K562 (cell line): ENCODE measurements around the gene RALA. TPM values are rescaled to one million over a fixed set of nuclear protein-coding genes. Genes with fewer than 3 reads are reported as not detected.

Experiments
- ATAC-seq: fragments of 200-7000 bp; cut with Tn5 transposase; 3 replicates; pipeline ENCODE4 v1.9.1; 2020; ENCODE audit warnings: moderate library complexity
- BruUV-seq: library from RNA; stranded (reverse); fragments of 400-500 nt; replicated peaks from 2 replicates; lab custom pipeline; 2021; lab: Mats Ljungman, UMichigan
- CTCF ChIA-PET: fragments of 300-600 bp; formaldehyde crosslinking; extraction: SDS; loops from one replicate; lab custom pipeline; 2021; ENCODE audit warnings: low intra/inter-chr PET ratio; lab: Yijun Ruan, JAX
- POLR2A ChIA-PET: fragments of 300-600, 350-650 bp; sonication (Branson Sonifier 250); formaldehyde crosslinking; extraction: SDS; loops from one replicate; lab custom pipeline; 2021; ENCODE audit warnings: antibody characterized with exemption, inconsistent platforms; lab: Yijun Ruan, JAX
- DNase-seq, 4 experiments: peaks; one replicate each; pipeline versions ENCODE4 v3.0.0 to v3.0.0-alpha.2; 2011 to 2018; ENCODE audit warnings: low spot score in 3 of 4, mixed read lengths in 3 of 4; ENCODE audit errors: extremely low read depth in 1 of 4
- FAIRE-seq: peaks from 2 replicates; lab custom pipeline; 2011; peaks lifted over from hg19 to GRCh38; lab: Jason Lieb, UNC
- H2AFZ ChIP-seq: 2 replicates; pipeline ENCODE4 v1.6.0; 2011; ENCODE audit warnings: low read depth, low read length, control low read depth, inconsistent platforms
- H3K27ac ChIP-seq: fragments of 200-600 bp; 3 replicates; pipeline ENCODE4 v1.8.0; 2011; ENCODE audit warnings: low read depth, mild to moderate bottlenecking, control low read depth, inconsistent platforms, low read length, moderate library complexity, mixed read lengths; ENCODE audit errors: extremely low read depth
- H3K27me3 ChIP-seq, 2 experiments: fragments of 300-600 bp in 1 of 2; 2 replicates in 1 of 2; 3 replicates in 1 of 2; pipeline versions ENCODE4 v1.6.0 to v1.8.0; 2011; ENCODE audit warnings: inconsistent platforms in 2 of 2, low read length in 2 of 2, mild to moderate bottlenecking in 1 of 2, mixed read lengths in 1 of 2, moderate library complexity in 1 of 2; ENCODE audit not compliant: control insufficient read depth in 2 of 2, insufficient read depth in 2 of 2
- H3K36me3 ChIP-seq: fragments of 300-600 bp; 3 replicates; pipeline ENCODE4 v1.8.0; 2011; ENCODE audit warnings: mild to moderate bottlenecking, low read length, inconsistent platforms; ENCODE audit not compliant: control insufficient read depth, insufficient read depth
- H3K4me1 ChIP-seq, 2 experiments: fragments of 200-600 bp in 1 of 2; replicated peaks in 1 of 2; 2 replicates in 1 of 2; 3 replicates in 1 of 2; pipeline versions ENCODE4 v1.5.1 to v1.8.0; 2011; ENCODE audit warnings: inconsistent platforms in 2 of 2, low read length in 2 of 2, mild to moderate bottlenecking in 1 of 2, mixed read lengths in 1 of 2, moderate library complexity in 1 of 2; ENCODE audit not compliant: control insufficient read depth in 2 of 2, insufficient read depth in 2 of 2
- H3K4me2 ChIP-seq: 2 replicates; pipeline ENCODE4 v1.6.1; 2011; ENCODE audit warnings: low read length, control low read depth, inconsistent platforms, mixed read lengths; ENCODE audit not compliant: insufficient read depth
- H3K4me3 ChIP-seq: fragments of 200-600 bp; sonication (generic), shearing (Covaris generic); 2 replicates; pipeline ENCODE4 v1.5.1; 2016; ENCODE audit warnings: control low read depth, inconsistent platforms
- H3K79me2 ChIP-seq: fragments of 200-600 bp; 3 replicates; pipeline ENCODE4 v1.8.0; 2011; ENCODE audit warnings: low read length, inconsistent platforms; ENCODE audit not compliant: control insufficient read depth, insufficient read depth
- H3K9ac ChIP-seq, 2 experiments: 2 replicates each; pipeline versions ENCODE4 v1.6.0 to v1.6.1; 2011; ENCODE audit warnings: low read depth in 2 of 2, low read length in 2 of 2, control low read depth in 1 of 2, inconsistent platforms in 1 of 2, mild to moderate bottlenecking in 1 of 2, mixed read lengths in 1 of 2; ENCODE audit not compliant: insufficient read depth in 1 of 2
- H3K9me1 ChIP-seq: one replicate; pipeline ENCODE4 v1.6.0; 2011; ENCODE audit warnings: inconsistent platforms, mild to moderate bottlenecking, low read length, moderate library complexity; ENCODE audit not compliant: control insufficient read depth, insufficient read depth
- H3K9me3 ChIP-seq: replicated peaks from 2 replicates; pipeline ENCODE4 v1.5.1; 2011; ENCODE audit warnings: low read depth, low read length, inconsistent platforms; ENCODE audit not compliant: control insufficient read depth, insufficient read depth
- H4K20me1 ChIP-seq: replicated peaks from 2 replicates; pipeline ENCODE4 v1.6.1; 2011; ENCODE audit warnings: low read length, inconsistent platforms, mixed read lengths; ENCODE audit not compliant: control insufficient read depth, insufficient read depth
- CBFA2T2 ChIP-seq: fragments of 450-650 bp; conservative IDR thresholded peaks from 2 replicates; pipeline ENCODE4 v1.6.1; 2017; ENCODE audit warnings: mild to moderate bottlenecking
- CTCFL ChIP-seq: IDR thresholded peaks from 2 replicates; pipeline ENCODE4 v1.6.1; 2011; ENCODE audit warnings: borderline replicate concordance, low read depth, mild to moderate bottlenecking, moderate library complexity, low read length; ENCODE audit not compliant: insufficient read depth, poor library complexity, severe bottlenecking
- ELK1 ChIP-seq: sonication (generic); formaldehyde crosslinking; IDR thresholded peaks from 2 replicates; pipeline ENCODE4 v1.8.1; 2022; ENCODE audit warnings: missing genetic modification reagents
- TCF15 ChIP-seq: fragments of 250-450 bp; sonication (Bioruptor Pico); IDR thresholded peaks from 2 replicates; pipeline ENCODE4 v1.8.0; 2022; ENCODE audit warnings: moderate library complexity, mild to moderate bottlenecking, inconsistent platforms
- TCF3 ChIP-seq: sonication (generic); formaldehyde crosslinking; IDR thresholded peaks from 2 replicates; pipeline ENCODE4 v1.4.0; 2020; ENCODE audit warnings: mild to moderate bottlenecking, missing genetic modification reagents
- WGBS: fragments of 100-300 bp; shearing (Covaris generic); methylation state at CpG from one replicate; pipeline ENCODE4 v1.1.6; 2016; ENCODE audit warnings: low coverage, mixed read lengths; ENCODE audit not compliant: insufficient coverage; ENCODE audit errors: missing lambda C conversion rate; 5-methylcytosine and 5-hydroxymethylcytosine counted together
- in situ Hi-C: fragments of 300-500 bp; cut with MboI; formaldehyde crosslinking; loops from 4 replicates; pipeline ENCODE4 v1.15.0; 2018; ENCODE audit warnings: inconsistent platforms, mixed read lengths
- intact Hi-C: fragments of 100-400 bp; cut with micrococcal nuclease; formaldehyde crosslinking; loops from 2 replicates; pipeline ENCODE4 v1.14.2; 2022
- polyA plus RNA-seq, 8 experiments: library from polyadenylated mRNA; depleted of rRNA in 4 of 8; stranded (reverse) in 5 of 8; unstranded in 3 of 8; fragments of >200 nt; fragmentation: Nextera tagmentation in 2 of 8; fragmentation: Illumina TruSeq in 1 of 8; extraction: Ambion mirVana in 2 of 8; extraction: Trizol in 1 of 8; gene quantifications; 2 replicates each; pipeline versions ENCODE4 v1.2.1 to v1.2.3, GENCODE V29; 2011 to 2014; ENCODE audit warnings: inconsistent platforms in 1 of 8, missing spikeins in 1 of 8
- total RNA-seq, 7 experiments: library from RNA; depleted of rRNA in 6 of 7; stranded (reverse); fragments of >200 nt in 6 of 7; fragmentation: Illumina TruSeq in 2 of 7; extraction: Trizol in 2 of 7; gene quantifications; 2 replicates each; pipeline versions ENCODE4 v1.2.1 to v1.2.3, GENCODE V29; 2011 to 2021; ENCODE audit warnings: low replicate concordance in 1 of 7

RALA gene
- total and polyA plus RNA-seq, 9 of the 15 experiments (the other 6 are each of a cell fraction or from before 2014, with no cell fraction given), result 7.2 to 28.0 (median 25.7) TPM

- TF ChIP-seq CTCFL (no peak), ELK1 (CRISPR knock-in tag) (no peak), TCF15 (no peak)
- TF ChIP-seq, all 486 proteins: peak for 0
These were observed 9.8 kb upstream of the RALA start (continued) for GRCh38 chr7:39613577-39613976.

GRCh38 chr7:39614299-39614698, 9.1 kb upstream of the RALA start:
- peak overlapping the region; percentile 87 for H2AFZ ChIP-seq
- peaks cover 0 to 6% of the 10 kb centered on the region in 2 experiments; a peak in 2 of 5 replicates for H3K4me1 ChIP-seq
- no peaks in the 10 kb centered on the region for H3K36me3 ChIP-seq
- CTCF ChIA-PET, result no interaction called here
- no peak overlapping the region for H3K9ac ChIP-seq
- H3K9me1 ChIP-seq, result no peaks in the 10 kb centered on the region
- no peaks in the 10 kb centered on the region for H3K27me3 ChIP-seq
- POLR2A ChIA-PET, result interaction anchor here (1.1 to 2.0 kb wide), 3 partner anchors 8 to 34 kb away, joined by 3 to 10 read pairs (median 4); partner anchors contain the start of gene RALA
- FAIRE-seq (peak; percentile 6), DNase-seq (peak in 2 of 4 experiments; percentile 34 to 38), ATAC-seq (peak; percentile 63)
- no peak overlapping the region; the same call in 1 of the 2 replicates for H3K4me2 ChIP-seq
- no TSS peak for BruUV-seq
- no peak overlapping the region for H3K4me3 ChIP-seq
- no peaks in the 10 kb centered on the region for H3K79me2 ChIP-seq
- WGBS, result 12% methylated on average over 2 of the region's 2 CpGs
- H3K9me3 ChIP-seq, result no peaks in the 10 kb centered on the region
- intact Hi-C loops (no loop called here), in situ Hi-C loops (no loop called here)
- no peak overlapping the region for H3K27ac ChIP-seq
- no peaks in the 10 kb centered on the region for H4K20me1 ChIP-seq
- TF ChIP-seq TCF3, result peak; percentile 36
- peak; percentile 56 for TF ChIP-seq CBFA2T2
